WTC11 (cell line): ENCODE data around the gene TRAF7.

Source experiments
- CTCF ChIP-seq: fragments of 200-600 bp; IDR thresholded peaks from 2 replicates; pipeline ENCODE4 v1.8.0; 2022; ENCODE audit warnings: antibody characterized with exemption
- ESRRA ChIP-seq: sonication (generic); formaldehyde crosslinking; IDR thresholded peaks from 2 replicates; pipeline ENCODE4 v1.8.1; 2022; ENCODE audit warnings: mild to moderate bottlenecking, missing genetic modification reagents, borderline replicate concordance
- FOXP4 ChIP-seq: sonication (generic); formaldehyde crosslinking; IDR thresholded peaks from 2 replicates; pipeline ENCODE4 v1.8.0; 2022; ENCODE audit warnings: mild to moderate bottlenecking, missing genetic modification reagents
- TCF7 ChIP-seq: sonication (generic); formaldehyde crosslinking; IDR thresholded peaks from 2 replicates; pipeline ENCODE4 v1.8.0; 2022; ENCODE audit warnings: mild to moderate bottlenecking, low read depth, missing genetic modification reagents, moderate library complexity
- ZNF425 ChIP-seq: fragments of 250-450 bp; sonication (Bioruptor Pico); conservative IDR thresholded peaks from 2 replicates; pipeline ENCODE4 v1.9.0; 2021; ENCODE audit warnings: mild to moderate bottlenecking
- TF ChIP-seq, protein P1 (sequence below): sonication (generic); formaldehyde crosslinking; IDR thresholded peaks from 2 replicates; pipeline ENCODE4 v1.8.1; 2022; ENCODE audit warnings: low read depth, mild to moderate bottlenecking, moderate library complexity, missing genetic modification reagents, borderline replicate concordance
- TF ChIP-seq, protein P2 (sequence below): sonication (generic); formaldehyde crosslinking; IDR thresholded peaks from 2 replicates; pipeline ENCODE4 v1.8.0; 2023; ENCODE audit warnings: missing genetic modification reagents

GRCh38 chr16:2205104-2205966 is 49.8 kb downstream of the TRAF7 start, which contains the start of gene MLST8:
- TF ChIP-seq CTCF, result no peak
- TF ChIP-seq FOXP4 (CRISPR knock-in tag), result no peak
- TF ChIP-seq, protein P1, sequence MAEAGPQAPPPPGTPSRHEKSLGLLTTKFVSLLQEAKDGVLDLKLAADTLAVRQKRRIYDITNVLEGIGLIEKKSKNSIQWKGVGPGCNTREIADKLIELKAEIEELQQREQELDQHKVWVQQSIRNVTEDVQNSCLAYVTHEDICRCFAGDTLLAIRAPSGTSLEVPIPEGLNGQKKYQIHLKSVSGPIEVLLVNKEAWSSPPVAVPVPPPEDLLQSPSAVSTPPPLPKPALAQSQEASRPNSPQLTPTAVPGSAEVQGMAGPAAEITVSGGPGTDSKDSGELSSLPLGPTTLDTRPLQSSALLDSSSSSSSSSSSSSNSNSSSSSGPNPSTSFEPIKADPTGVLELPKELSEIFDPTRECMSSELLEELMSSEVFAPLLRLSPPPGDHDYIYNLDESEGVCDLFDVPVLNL (CRISPR knock-in tag), result no peak
- no peak for TF ChIP-seq TCF7 (CRISPR knock-in tag)
- TF ChIP-seq ESRRA (CRISPR knock-in tag), result no peak
- TF ChIP-seq ZNF425 (CRISPR knock-in tag), result no peak
- TF ChIP-seq, protein P2, sequence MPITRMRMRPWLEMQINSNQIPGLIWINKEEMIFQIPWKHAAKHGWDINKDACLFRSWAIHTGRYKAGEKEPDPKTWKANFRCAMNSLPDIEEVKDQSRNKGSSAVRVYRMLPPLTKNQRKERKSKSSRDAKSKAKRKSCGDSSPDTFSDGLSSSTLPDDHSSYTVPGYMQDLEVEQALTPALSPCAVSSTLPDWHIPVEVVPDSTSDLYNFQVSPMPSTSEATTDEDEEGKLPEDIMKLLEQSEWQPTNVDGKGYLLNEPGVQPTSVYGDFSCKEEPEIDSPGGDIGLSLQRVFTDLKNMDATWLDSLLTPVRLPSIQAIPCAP, result no peak
